Stomach (tissue), 9 donors: Measurements from ENCODE around the gene BBX. TPM values are rescaled to one million over a fixed set of nuclear protein-coding genes. Genes with fewer than 3 reads are reported as not detected.

ENCODE experiments used
- DNase-seq, 2 donors: peaks; one replicate each; pipeline versions ENCODE4 v3.0.0 to v3.0.0-alpha.2; 2013 to 2019
- H3K27ac ChIP-seq, 5 donors: fragments of 200-600 bp in 4 of 5; sonication (generic) in 4 of 5; one replicate each; pipeline ENCODE4 v1.5.1; 2013 to 2019; ENCODE audit warnings: mild to moderate bottlenecking in 1 of 5, moderate library complexity in 1 of 5
- H3K27me3 ChIP-seq, 3 donors: fragments of 200-600 bp; sonication (generic); one replicate each; pipeline ENCODE4 v1.5.1; 2017 to 2019; ENCODE audit warnings: mixed run types in 1 of 3
- H3K36me3 ChIP-seq, 4 donors: fragments of 200-600 bp; sonication (generic); 1 replicate in 3 of 4; 2 replicates in 1 of 4; pipeline ENCODE4 v1.5.1; 2016 to 2019
- H3K4me1 ChIP-seq, 4 donors: fragments of 200-600 bp; sonication (generic); one replicate each; pipeline ENCODE4 v1.5.1; 2016 to 2019
- H3K4me3 ChIP-seq, 4 donors: fragments of 200-600 bp; sonication (generic) in 3 of 4; one replicate each; pipeline ENCODE4 v1.5.1; 2016 to 2019; ENCODE audit warnings: mild to moderate bottlenecking in 1 of 4
- H3K9me3 ChIP-seq, 4 donors: fragments of 200-600 bp; sonication (generic); one replicate each; pipeline ENCODE4 v1.5.1; 2016 to 2019
- EP300 ChIP-seq: sonication (generic); formaldehyde crosslinking; IDR thresholded peaks from one replicate; pipeline ENCODE4 v1.6.1; 2017; ENCODE audit warnings: antibody characterized with exemption
- POLR2A ChIP-seq, 4 donors: fragments of 450-650 bp; IDR thresholded peaks; one replicate each; pipeline ENCODE4 v1.6.1; 2016; ENCODE audit warnings: antibody characterized with exemption in 4 of 4, control low read depth in 2 of 4, mild to moderate bottlenecking in 1 of 4, moderate library complexity in 1 of 4
- POLR2AphosphoS5 ChIP-seq, 3 donors: sonication (generic); formaldehyde crosslinking; IDR thresholded peaks; one replicate each; pipeline ENCODE4 v1.6.1; 2016; ENCODE audit warnings: antibody characterized with exemption in 3 of 3
- WGBS, 5 donors: extraction: QIAGEN DNeasy Blood & Tissue Kit in 3 of 5; methylation state at CpG; one replicate each; pipeline versions ENCODE4 v1.1.5 to v1.1.7; 2013 to 2018; 5-methylcytosine and 5-hydroxymethylcytosine counted together
- intact Hi-C: fragments of 100-400 bp; cut with DNase I; formaldehyde crosslinking; loops from one replicate; pipeline ENCODE4 v1.15.1; 2023; ENCODE audit warnings: low total_unique reads
- polyA plus RNA-seq, 3 donors: library from polyadenylated mRNA; stranded (reverse); fragments of 200-250 nt; gene quantifications; one replicate each; pipeline ENCODE4 v1.2.3, GENCODE V29; 2013
- total RNA-seq, 5 donors: library from RNA; depleted of rRNA; stranded (reverse); fragments of >200 nt; gene quantifications; one replicate each; pipeline versions ENCODE4 v1.1.0 to v1.2.3, GENCODE V29; 2014 to 2016
- TF ChIP-seq, protein P1 (sequence below), 7 experiments: fragments of 450-650 bp in 4 of 7; fragments of 200-600 bp in 3 of 7; sonication (generic) in 3 of 7; IDR thresholded peaks; one replicate each; pipeline ENCODE4 v1.5.1; 2016 to 2019; ENCODE audit warnings: antibody characterized with exemption in 7 of 7, control low read depth in 2 of 7, mild to moderate bottlenecking in 1 of 7
- donor health status: healthy with polysubstance abuse.
- donor health status: Bipolar disorder and iron deficiency.
- donor health status: healthy.

Gene BBX
- total and polyA plus RNA-seq, 8 donors = 4.6 to 81.1 (median 45.2) TPM

DNA sequence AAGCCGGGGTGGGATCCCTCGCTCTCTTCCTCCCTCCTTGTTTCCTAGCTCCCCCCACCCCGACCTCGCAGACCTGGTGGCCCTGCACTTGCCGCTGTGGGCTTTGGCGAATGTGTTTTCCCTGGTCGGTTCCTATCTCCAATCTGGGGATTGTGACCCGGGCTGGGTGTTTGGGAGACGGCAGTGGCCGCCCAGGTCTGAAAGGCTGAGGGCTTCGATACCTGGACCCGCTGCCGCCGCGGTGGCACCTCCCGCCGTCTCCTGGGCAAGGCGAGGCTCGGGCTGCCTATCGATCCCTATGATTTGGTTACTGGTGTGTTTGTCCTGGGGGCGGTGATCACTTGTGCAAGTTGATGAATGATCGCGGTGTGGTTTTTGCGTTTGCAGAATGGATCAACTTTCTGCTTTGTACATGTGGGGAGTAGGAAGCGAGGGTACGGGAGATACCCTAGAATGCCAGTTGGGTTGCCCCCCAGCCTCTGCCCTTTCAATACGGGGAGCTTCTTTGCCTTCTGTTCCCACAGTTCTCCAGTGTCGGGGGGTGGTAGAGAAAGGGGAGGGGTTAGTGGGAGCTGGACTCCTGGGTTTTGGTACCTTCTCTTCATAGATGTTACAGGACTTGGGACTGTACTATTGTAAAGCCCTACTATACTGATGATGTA is 3.0 kb downstream of the BBX start:
- TF ChIP-seq, protein P1, sequence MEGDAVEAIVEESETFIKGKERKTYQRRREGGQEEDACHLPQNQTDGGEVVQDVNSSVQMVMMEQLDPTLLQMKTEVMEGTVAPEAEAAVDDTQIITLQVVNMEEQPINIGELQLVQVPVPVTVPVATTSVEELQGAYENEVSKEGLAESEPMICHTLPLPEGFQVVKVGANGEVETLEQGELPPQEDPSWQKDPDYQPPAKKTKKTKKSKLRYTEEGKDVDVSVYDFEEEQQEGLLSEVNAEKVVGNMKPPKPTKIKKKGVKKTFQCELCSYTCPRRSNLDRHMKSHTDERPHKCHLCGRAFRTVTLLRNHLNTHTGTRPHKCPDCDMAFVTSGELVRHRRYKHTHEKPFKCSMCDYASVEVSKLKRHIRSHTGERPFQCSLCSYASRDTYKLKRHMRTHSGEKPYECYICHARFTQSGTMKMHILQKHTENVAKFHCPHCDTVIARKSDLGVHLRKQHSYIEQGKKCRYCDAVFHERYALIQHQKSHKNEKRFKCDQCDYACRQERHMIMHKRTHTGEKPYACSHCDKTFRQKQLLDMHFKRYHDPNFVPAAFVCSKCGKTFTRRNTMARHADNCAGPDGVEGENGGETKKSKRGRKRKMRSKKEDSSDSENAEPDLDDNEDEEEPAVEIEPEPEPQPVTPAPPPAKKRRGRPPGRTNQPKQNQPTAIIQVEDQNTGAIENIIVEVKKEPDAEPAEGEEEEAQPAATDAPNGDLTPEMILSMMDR (IDR thresholded peaks at IDR 0.05) = no peak
- TF ChIP-seq POLR2AphosphoS5 (IDR thresholded peaks at IDR 0.05) = no peak
- no peak for TF ChIP-seq POLR2A (IDR thresholded peaks at IDR 0.05)
- TF ChIP-seq EP300 = no peak
- DNase-seq = peak; percentile 26 to 61
- no peaks in the 10 kb centered on the region for H3K27me3 ChIP-seq
- peak overlapping the region; percentile 69 to 96 (median 90) for H3K4me3 ChIP-seq
- H3K4me1 ChIP-seq = peaks cover 4 to 23% (median 17%) of the 10 kb centered on the region in 4 donors
- WGBS, 5 donors = 2 to 7% (median 3%) methylated on average over 14 to 28 of the region's 28 CpGs
- H3K27ac ChIP-seq = peak overlapping the region in 4 of 5 donors; percentile 91 to 96 (median 94)
- intact Hi-C loops = no loop called here
- no peaks in the 10 kb centered on the region for H3K36me3 ChIP-seq
- H3K9me3 ChIP-seq = no peaks in the 10 kb centered on the region

DNA sequence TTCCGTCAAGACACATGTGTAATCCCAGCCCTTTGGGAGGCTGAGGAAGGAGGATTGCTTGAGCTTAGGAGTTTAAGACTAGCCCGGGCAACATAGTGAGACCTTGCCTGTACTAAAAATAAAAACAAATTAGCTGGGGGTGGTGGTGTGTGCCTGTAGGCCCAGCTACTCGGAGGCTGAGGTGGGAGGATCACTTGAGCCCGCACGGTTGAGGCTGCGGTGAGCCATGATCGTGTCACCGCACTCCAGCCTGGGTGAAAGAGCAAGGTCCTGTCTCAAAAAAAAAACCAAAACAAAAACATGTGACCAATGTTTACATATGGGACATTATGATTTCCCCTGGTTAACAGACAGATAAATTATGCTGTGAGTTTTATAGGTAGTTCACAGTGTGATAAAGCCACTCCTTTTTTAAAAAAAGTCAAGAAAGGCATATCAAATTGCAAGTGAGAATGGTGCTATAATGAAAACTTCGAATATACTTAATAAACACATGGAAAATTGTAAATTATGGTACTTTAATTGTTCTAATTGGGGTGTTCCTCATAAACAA is 9.2 kb downstream of the BBX start:
- 89 to 95% (median 94%) methylated on average over 9 of the region's 9 CpGs for WGBS, 5 donors
- Histone ChIP-seq H3K36me3 (no peaks in the 10 kb centered on the region), H3K9me3 (no peaks in the 10 kb centered on the region), H3K4me3 (no peak overlapping the region), H3K4me1 (peaks cover 0 to 5% (median 2%) of the 10 kb centered on the region in 4 donors), H3K27me3 (no peaks in the 10 kb centered on the region), H3K27ac (no peak overlapping the region)
- no peak for DNase-seq
- intact Hi-C loops = no loop called here
- TF ChIP-seq POLR2AphosphoS5 (IDR thresholded peaks at IDR 0.05) = no peak
- TF ChIP-seq EP300 = no peak
- no peak for TF ChIP-seq POLR2A (IDR thresholded peaks at IDR 0.05)
- TF ChIP-seq, protein P1 (IDR thresholded peaks at IDR 0.05) = no peak

DNA sequence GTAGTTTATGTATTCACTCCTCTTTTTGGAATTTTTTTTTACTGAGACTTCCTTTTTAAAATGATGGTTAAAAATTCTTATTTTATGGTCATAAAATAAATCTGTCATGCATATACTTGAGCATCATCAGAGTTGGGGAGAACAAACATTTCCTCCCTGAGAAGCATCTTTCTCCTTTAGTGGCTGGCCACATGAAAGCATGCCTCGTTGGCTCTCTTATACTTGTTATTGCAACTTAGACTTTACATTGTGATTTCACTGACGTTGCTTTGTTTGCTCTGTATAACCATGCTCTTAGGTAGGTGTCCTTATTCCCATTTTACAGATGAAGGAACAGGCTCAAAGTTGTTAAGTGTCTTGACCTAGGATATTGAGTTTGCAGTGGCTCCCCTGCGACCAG is 18.1 kb downstream of the BBX start:
- Histone ChIP-seq H3K9me3 (no peaks in the 10 kb centered on the region), H3K27me3 (no peaks in the 10 kb centered on the region), H3K4me1 (peaks cover 0 to 9% (median 0%) of the 10 kb centered on the region in 4 donors), H3K36me3 (no peaks in the 10 kb centered on the region), H3K4me3 (no peak overlapping the region), H3K27ac (no peak overlapping the region)
- no peak for DNase-seq
- 70 to 87% (median 77%) methylated on average over 3 of the region's 3 CpGs for WGBS, 5 donors
- TF ChIP-seq EP300 = no peak
- TF ChIP-seq POLR2AphosphoS5 (IDR thresholded peaks at IDR 0.05) = no peak
- TF ChIP-seq, protein P1 (IDR thresholded peaks at IDR 0.05) = no peak
- no peak for TF ChIP-seq POLR2A (IDR thresholded peaks at IDR 0.05)
- intact Hi-C loops = no loop called here

DNA sequence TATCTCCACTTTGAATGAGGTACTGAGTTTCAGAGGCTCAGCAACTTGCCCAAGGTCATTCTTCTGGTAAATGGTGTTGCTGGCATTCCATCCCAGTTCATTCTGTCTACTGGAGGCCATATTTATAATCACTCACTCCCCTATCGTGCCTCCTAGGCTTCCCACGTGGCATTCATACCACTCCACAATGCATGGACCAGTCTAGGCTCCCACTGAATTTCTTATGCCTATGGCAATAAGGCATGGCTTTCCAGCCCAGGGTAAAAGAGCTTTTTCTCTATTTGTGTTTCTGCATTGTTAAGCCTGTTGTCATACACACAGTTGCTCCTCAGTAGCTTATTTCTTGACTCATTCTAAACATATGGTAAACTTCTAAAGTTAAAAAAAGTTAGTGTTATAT is 19.9 kb downstream of the BBX start:
- no peak overlapping the region for H3K4me3 ChIP-seq
- H3K36me3 ChIP-seq = no peaks in the 10 kb centered on the region
- no peak for DNase-seq
- intact Hi-C loops = no loop called here
- TF ChIP-seq EP300 = no peak
- no peak for TF ChIP-seq POLR2AphosphoS5 (IDR thresholded peaks at IDR 0.05)
- TF ChIP-seq, protein P1 (IDR thresholded peaks at IDR 0.05) = no peak
- TF ChIP-seq POLR2A (IDR thresholded peaks at IDR 0.05) = no peak
- peaks cover 0 to 3% (median 0%) of the 10 kb centered on the region in 4 donors for H3K4me1 ChIP-seq
- no peaks in the 10 kb centered on the region for H3K27me3 ChIP-seq
- H3K27ac ChIP-seq = no peak overlapping the region
- 70 to 87% (median 79%) methylated on average over 2 of the region's 2 CpGs for WGBS, 5 donors
- H3K9me3 ChIP-seq = no peaks in the 10 kb centered on the region
